ENCODE measurements around the gene PPP2R5B. TPM values are rescaled to one million over a fixed set of nuclear protein-coding genes. Genes with fewer than 3 reads are reported as not detected.

The PPP2R5B gene
- total and polyA plus RNA-seq, 9 of the 15 experiments (the other 6 are each of a cell fraction or from before 2014, with no cell fraction given), result 0.10 to 7.8 (median 3.3) TPM

DNA sequence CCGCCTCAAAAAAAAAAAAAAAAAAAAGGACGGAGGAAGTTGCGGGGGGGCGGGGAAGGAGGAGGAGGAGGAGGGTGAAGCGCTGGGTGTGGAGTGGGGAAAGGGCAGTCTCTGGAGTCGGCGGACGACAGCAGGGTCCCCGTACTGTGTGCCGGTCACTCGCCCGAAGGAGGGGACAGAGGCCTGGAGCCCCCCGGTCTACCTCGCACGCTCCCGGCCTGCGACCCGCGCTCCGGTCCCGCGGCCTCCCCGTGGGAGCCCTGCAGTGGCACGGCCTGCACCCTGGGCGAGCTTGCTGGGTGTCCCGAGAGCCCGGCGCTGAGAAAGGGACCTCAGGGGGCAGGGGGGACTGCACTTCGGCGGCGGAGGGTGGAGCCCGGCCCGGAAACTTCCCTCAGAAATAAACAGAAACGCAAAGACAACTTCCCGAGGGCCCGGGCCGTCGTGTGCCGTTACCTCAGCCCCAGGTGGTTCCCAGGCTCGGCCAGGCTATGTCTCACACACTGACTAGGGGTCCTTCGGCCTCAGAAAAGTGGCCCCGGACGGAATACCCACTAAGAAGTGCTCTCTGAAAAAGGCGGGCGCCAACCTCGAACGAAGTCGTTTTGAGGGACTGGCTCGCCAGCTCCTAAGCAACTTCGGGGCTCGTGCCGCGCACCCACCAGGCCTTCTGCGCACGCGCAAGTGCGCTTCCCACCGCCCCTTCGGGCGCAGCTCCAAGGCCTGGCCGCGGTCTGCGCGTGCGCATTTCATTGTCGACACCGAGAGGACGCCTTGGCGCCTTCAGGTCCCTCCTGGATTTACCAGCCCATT lies 47.1 kb downstream of the PPP2R5B start, which contains the start of gene MAJIN (continued):
- TF ChIP-seq, protein P1, sequence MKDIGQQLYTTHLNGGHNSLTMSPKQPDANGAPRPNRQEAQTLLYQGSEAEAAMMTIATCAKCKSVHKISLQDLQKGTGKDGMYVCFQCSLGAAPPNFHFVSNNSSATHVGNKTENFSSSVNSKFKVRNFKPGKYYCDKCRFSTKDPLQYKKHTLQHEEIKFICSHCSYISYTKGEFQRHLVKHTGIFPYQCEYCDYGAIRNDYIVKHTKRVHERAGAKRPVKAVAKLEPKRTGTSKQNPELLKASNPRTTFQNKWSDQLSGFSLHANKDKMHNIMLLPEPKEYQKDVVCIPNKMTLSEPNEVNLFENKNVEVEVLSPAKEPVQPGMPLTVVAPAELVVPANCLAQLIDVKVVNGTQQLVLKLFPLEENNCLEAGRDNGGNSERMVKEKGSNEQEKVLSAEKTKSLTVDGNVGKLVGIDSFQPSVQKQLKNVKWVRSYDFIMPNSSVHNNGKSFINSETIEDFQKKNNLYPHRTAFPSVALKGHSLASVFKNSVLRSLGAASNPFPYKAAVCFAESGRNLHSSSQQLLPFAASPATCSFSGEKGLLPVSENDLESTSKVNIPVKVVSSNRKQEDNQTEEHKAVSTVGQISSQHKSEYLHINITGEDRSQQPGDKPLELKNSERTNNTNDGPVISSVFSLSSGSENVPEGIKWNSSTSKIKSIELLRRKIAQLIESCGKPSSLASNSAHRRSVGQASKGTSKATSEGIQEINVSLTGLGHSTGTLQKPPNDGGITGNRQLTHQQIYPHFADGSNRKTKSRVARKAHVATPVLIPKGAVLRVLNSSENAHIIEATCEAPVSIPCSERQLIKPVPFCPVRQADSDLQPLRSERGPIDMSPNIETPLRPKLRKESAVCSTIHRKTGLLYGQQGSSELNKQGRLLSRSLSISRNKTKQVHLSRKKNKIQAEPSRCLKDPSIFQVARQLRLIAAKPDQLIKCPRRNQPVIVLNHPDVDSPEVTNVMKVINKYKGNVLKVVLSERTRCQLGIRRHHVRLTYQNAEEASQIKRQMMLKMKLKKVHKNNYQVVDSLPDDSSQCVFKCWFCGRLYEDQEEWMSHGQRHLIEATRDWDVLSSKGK (CRISPR knock-in tag; IDR thresholded peaks at IDR 0.05), result no peak
- TF ChIP-seq FOXJ2 (tag; IDR thresholded peaks at IDR 0.05) (no peak), ZSCAN29 (IDR thresholded peaks at IDR 0.05) (no peak), CBFA2T2 (conservative IDR thresholded peaks at IDR 0.05) (no peak), TAF9B (IDR thresholded peaks at IDR 0.05; ENCODE audit: partially characterized antibody) (no peak), RFX7 (CRISPR knock-in tag; IDR thresholded peaks at IDR 0.05) (no peak), RNF2 (IDR thresholded peaks at IDR 0.05) (peak; percentile 70; the same call in 1 of the 2 replicates), EHMT2 (IDR thresholded peaks at IDR 0.05) (no peak), ZNF347 (CRISPR knock-in tag; IDR thresholded peaks at IDR 0.05; ENCODE audit: low read depth) (no peak), MCM5 (IDR thresholded peaks at IDR 0.05; ENCODE audit: low read depth) (no peak), ZNF764 (CRISPR knock-in tag; IDR thresholded peaks at IDR 0.05; ENCODE audit: low read depth) (no peak), ZNF282 (CRISPR knock-in tag; IDR thresholded peaks at IDR 0.05) (peak; percentile 51; the same call in 1 of the 2 replicates)
- TF ChIP-seq, protein P2, sequence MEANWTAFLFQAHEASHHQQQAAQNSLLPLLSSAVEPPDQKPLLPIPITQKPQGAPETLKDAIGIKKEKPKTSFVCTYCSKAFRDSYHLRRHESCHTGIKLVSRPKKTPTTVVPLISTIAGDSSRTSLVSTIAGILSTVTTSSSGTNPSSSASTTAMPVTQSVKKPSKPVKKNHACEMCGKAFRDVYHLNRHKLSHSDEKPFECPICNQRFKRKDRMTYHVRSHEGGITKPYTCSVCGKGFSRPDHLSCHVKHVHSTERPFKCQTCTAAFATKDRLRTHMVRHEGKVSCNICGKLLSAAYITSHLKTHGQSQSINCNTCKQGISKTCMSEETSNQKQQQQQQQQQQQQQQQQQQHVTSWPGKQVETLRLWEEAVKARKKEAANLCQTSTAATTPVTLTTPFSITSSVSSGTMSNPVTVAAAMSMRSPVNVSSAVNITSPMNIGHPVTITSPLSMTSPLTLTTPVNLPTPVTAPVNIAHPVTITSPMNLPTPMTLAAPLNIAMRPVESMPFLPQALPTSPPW (CRISPR knock-in tag; IDR thresholded peaks at IDR 0.05), result peak; percentile 15; the same call in 1 of the 2 replicates
- TF ChIP-seq, protein P3, sequence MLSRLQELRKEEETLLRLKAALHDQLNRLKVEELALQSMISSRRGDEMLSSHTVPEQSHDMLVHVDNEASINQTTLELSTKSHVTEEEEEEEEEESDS (CRISPR knock-in tag; IDR thresholded peaks at IDR 0.05), result no peak
- TF ChIP-seq, protein P4, sequence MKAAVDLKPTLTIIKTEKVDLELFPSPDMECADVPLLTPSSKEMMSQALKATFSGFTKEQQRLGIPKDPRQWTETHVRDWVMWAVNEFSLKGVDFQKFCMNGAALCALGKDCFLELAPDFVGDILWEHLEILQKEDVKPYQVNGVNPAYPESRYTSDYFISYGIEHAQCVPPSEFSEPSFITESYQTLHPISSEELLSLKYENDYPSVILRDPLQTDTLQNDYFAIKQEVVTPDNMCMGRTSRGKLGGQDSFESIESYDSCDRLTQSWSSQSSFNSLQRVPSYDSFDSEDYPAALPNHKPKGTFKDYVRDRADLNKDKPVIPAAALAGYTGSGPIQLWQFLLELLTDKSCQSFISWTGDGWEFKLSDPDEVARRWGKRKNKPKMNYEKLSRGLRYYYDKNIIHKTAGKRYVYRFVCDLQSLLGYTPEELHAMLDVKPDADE (conservative IDR thresholded peaks at IDR 0.05; ENCODE audit: control insufficient read depth, low read depth, low read length), result no peak
- TF ChIP-seq, protein P5, sequence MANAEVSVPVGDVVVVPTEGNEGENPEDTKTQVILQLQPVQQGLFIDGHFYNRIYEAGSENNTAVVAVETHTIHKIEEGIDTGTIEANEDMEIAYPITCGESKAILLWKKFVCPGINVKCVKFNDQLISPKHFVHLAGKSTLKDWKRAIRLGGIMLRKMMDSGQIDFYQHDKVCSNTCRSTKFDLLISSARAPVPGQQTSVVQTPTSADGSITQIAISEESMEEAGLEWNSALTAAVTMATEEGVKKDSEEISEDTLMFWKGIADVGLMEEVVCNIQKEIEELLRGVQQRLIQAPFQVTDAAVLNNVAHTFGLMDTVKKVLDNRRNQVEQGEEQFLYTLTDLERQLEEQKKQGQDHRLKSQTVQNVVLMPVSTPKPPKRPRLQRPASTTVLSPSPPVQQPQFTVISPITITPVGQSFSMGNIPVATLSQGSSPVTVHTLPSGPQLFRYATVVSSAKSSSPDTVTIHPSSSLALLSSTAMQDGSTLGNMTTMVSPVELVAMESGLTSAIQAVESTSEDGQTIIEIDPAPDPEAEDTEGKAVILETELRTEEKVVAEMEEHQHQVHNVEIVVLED (CRISPR knock-in tag; IDR thresholded peaks at IDR 0.05), result no peak
- TF ChIP-seq, protein P6, sequence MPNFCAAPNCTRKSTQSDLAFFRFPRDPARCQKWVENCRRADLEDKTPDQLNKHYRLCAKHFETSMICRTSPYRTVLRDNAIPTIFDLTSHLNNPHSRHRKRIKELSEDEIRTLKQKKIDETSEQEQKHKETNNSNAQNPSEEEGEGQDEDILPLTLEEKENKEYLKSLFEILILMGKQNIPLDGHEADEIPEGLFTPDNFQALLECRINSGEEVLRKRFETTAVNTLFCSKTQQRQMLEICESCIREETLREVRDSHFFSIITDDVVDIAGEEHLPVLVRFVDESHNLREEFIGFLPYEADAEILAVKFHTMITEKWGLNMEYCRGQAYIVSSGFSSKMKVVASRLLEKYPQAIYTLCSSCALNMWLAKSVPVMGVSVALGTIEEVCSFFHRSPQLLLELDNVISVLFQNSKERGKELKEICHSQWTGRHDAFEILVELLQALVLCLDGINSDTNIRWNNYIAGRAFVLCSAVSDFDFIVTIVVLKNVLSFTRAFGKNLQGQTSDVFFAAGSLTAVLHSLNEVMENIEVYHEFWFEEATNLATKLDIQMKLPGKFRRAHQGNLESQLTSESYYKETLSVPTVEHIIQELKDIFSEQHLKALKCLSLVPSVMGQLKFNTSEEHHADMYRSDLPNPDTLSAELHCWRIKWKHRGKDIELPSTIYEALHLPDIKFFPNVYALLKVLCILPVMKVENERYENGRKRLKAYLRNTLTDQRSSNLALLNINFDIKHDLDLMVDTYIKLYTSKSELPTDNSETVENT (CRISPR knock-in tag; IDR thresholded peaks at IDR 0.05), result no peak
